Upper lobe of left lung (tissue), 6 donors: ENCODE measurements around the gene DMXL2. TPM values are rescaled to one million over a fixed set of nuclear protein-coding genes. Genes with fewer than 3 reads are reported as not detected.
A peak's percentile ranks its signal among the peaks of the same experiment; 100 is the strongest.

Experiments used
- ATAC-seq, 2 donors: fragments of 200-7000 bp; cut with Tn5 transposase; one replicate each; pipeline ENCODE4 v1.9.1; 2022; ENCODE audit warnings: mild to moderate bottlenecking in 2 of 2, moderate library complexity in 2 of 2; ENCODE audit not compliant: low FRiP score in 2 of 2
- DNase-seq, 2 donors: peaks; one replicate each; pipeline ENCODE4 v3.0.0-alpha.2; 2019 to 2020
- H3K27ac ChIP-seq, 4 donors: fragments of 200-600 bp; sonication (generic); one replicate each; pipeline ENCODE4 v1.5.1; 2016 to 2019
- H3K27me3 ChIP-seq, 4 donors: fragments of 200-600 bp; sonication (generic); one replicate each; pipeline ENCODE4 v1.5.1; 2017 to 2019
- H3K36me3 ChIP-seq, 4 donors: fragments of 200-600 bp; sonication (generic); one replicate each; pipeline ENCODE4 v1.5.1; 2016 to 2019
- H3K4me1 ChIP-seq, 4 donors: fragments of 200-600 bp; sonication (generic); one replicate each; pipeline ENCODE4 v1.5.1; 2018 to 2019
- H3K4me3 ChIP-seq, 4 donors: fragments of 200-600 bp; sonication (generic); one replicate each; pipeline ENCODE4 v1.5.1; 2017 to 2019; ENCODE audit warnings: mild to moderate bottlenecking in 2 of 4, moderate library complexity in 1 of 4
- H3K9me3 ChIP-seq, 4 donors: fragments of 200-600 bp; sonication (generic); one replicate each; pipeline ENCODE4 v1.5.1; 2018 to 2019
- EP300 ChIP-seq, 4 donors: sonication (generic); formaldehyde crosslinking; IDR thresholded peaks; one replicate each; pipeline ENCODE4 v1.5.1; 2017; ENCODE audit warnings: antibody characterized with exemption in 4 of 4, control low read depth in 2 of 4
- POLR2A ChIP-seq, 4 donors: fragments of 450-650 bp; IDR thresholded peaks; one replicate each; pipeline ENCODE4 v1.5.1; 2016 to 2017; ENCODE audit warnings: antibody characterized with exemption in 4 of 4, mild to moderate bottlenecking in 2 of 4
- POLR2AphosphoS5 ChIP-seq, 2 donors: sonication (generic); formaldehyde crosslinking; IDR thresholded peaks; one replicate each; pipeline ENCODE4 v1.5.1; 2017; ENCODE audit warnings: antibody characterized with exemption in 2 of 2
- WGBS, 2 donors: methylation state at CpG; one replicate each; pipeline ENCODE4 v1.1.5; 2017 to 2018; 5-methylcytosine and 5-hydroxymethylcytosine counted together
- total RNA-seq, 6 donors: library from RNA; depleted of rRNA in 4 of 6; stranded (reverse); fragments of >200 nt in 4 of 6; gene quantifications; one replicate each; pipeline versions ENCODE4 v1.1.0 to v1.2.1, GENCODE V29; 2016 to 2021
- TF ChIP-seq, protein P1 (sequence below), 6 experiments: fragments of 450-650 bp in 4 of 6; fragments of 200-600 bp in 2 of 6; sonication (generic) in 2 of 6; IDR thresholded peaks; one replicate each; pipeline ENCODE4 v1.5.1; 2016 to 2019; ENCODE audit warnings: antibody characterized with exemption in 6 of 6
- donor health status: DM: no; HTN: no; CAD: no; lungs with moderate emphysema.
- donor health status: DM: no; HTN: yes; CAD: no; lungs with severe emphysema.

Gene DMXL2
- total RNA-seq, 6 donors from 2014 or later = 39.8 to 140 (median 58.1) TPM

DNA sequence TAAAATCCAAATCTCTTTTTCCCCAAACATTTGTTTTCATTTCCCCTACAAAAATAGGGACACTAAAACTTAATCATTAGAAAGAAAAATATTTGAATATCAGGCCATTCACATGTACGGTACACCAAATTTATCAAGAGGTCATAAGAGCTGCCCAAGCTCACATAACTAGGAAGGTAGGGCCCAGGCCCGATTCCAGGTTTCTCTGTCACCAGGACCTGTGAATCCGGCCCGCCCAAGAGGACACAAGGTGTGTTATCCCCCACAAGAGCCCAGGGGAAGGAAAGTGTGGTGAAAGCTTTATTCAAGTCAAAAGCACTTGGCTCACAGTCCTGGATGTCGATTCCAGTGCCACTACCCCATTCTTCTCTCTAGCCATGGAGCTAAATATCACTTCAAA lies 130.6 kb downstream of the DMXL2 start:
- no peak overlapping the region for H3K4me3 ChIP-seq
- DNase-seq (no peak), ATAC-seq (no peak)
- WGBS, 2 donors = 91 to 95% methylated on average over 5 of the region's 5 CpGs
- H3K27me3 ChIP-seq = no peaks in the 10 kb centered on the region
- TF ChIP-seq POLR2AphosphoS5 (IDR thresholded peaks at IDR 0.05) (no peak), EP300 (IDR thresholded peaks at IDR 0.05) (no peak), POLR2A (IDR thresholded peaks at IDR 0.05) (no peak)
- H3K27ac ChIP-seq = no peak overlapping the region
- peaks cover 0 to 3% (median 0%) of the 10 kb centered on the region in 4 donors for H3K4me1 ChIP-seq
- H3K9me3 ChIP-seq = no peaks in the 10 kb centered on the region
- peaks cover 0 to 24% (median 7%) of the 10 kb centered on the region in 4 donors for H3K36me3 ChIP-seq

DNA sequence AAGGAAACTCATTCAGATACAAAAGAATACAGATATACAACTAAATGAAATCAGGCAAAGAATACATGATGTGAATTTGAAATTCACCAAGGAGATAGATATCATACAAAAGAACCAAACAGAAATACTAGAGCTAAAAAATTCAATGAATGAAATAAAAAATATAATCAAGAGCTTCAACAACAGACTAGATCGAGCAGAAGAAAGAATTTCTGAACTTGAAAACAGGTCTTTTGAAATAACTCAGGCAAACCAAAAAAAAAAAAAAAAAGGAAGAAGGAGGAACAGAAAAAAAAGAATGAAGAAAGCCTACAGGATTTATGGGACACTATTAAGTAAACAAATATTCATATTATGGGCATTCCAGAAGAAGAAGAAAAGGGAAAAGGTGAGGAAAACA lies 137.8 kb downstream of the DMXL2 start:
- H3K36me3 ChIP-seq = peaks cover 0 to 54% (median 13%) of the 10 kb centered on the region in 4 donors
- TF ChIP-seq POLR2AphosphoS5 (IDR thresholded peaks at IDR 0.05) = no peak
- no peak for TF ChIP-seq EP300 (IDR thresholded peaks at IDR 0.05)
- TF ChIP-seq, protein P1, sequence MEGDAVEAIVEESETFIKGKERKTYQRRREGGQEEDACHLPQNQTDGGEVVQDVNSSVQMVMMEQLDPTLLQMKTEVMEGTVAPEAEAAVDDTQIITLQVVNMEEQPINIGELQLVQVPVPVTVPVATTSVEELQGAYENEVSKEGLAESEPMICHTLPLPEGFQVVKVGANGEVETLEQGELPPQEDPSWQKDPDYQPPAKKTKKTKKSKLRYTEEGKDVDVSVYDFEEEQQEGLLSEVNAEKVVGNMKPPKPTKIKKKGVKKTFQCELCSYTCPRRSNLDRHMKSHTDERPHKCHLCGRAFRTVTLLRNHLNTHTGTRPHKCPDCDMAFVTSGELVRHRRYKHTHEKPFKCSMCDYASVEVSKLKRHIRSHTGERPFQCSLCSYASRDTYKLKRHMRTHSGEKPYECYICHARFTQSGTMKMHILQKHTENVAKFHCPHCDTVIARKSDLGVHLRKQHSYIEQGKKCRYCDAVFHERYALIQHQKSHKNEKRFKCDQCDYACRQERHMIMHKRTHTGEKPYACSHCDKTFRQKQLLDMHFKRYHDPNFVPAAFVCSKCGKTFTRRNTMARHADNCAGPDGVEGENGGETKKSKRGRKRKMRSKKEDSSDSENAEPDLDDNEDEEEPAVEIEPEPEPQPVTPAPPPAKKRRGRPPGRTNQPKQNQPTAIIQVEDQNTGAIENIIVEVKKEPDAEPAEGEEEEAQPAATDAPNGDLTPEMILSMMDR (IDR thresholded peaks at IDR 0.05) = no peak
- no peak for TF ChIP-seq POLR2A (IDR thresholded peaks at IDR 0.05)
- H3K27ac ChIP-seq = no peak overlapping the region
- ATAC-seq (no peak), DNase-seq (no peak)
- peaks cover 0 to 17% (median 8%) of the 10 kb centered on the region in 4 donors for H3K9me3 ChIP-seq
- no peaks in the 10 kb centered on the region for H3K4me1 ChIP-seq
- no peaks in the 10 kb centered on the region for H3K27me3 ChIP-seq
- H3K4me3 ChIP-seq = no peak overlapping the region
- 79 to 85% methylated on average over 1 of the region's 1 CpG for WGBS, 2 donors

DNA sequence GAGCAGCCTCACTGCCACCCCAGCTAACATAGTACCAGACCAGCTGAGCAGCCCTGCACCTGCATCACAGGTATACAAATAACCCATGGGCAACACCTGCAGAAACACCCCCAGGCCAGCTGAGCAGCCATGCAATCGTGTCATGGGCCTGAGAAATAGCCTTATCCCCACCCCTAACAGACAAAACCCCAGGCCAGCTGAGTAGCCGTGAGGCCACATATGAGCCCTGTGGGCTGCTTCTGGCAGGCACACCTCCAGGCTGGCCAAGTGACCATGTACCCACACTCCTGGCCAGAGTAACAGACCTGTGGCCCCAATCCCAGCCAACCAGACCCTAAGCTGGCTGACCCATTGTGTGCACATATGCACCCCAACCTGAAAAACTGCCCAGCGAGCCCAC lies 138.6 kb downstream of the DMXL2 start:
- ATAC-seq = peak in 1 of 2 donors; percentile 23
- no peaks in the 10 kb centered on the region for H3K27me3 ChIP-seq
- no peak overlapping the region for H3K27ac ChIP-seq
- no peak for TF ChIP-seq POLR2AphosphoS5 (IDR thresholded peaks at IDR 0.05)
- TF ChIP-seq, protein P1 (IDR thresholded peaks at IDR 0.05) = no peak
- TF ChIP-seq POLR2A (IDR thresholded peaks at IDR 0.05) = no peak
- no peak for TF ChIP-seq EP300 (IDR thresholded peaks at IDR 0.05)
- peaks cover 0 to 17% (median 8%) of the 10 kb centered on the region in 4 donors for H3K9me3 ChIP-seq
- H3K4me3 ChIP-seq = no peak overlapping the region
- WGBS, 2 donors = 78 to 100% methylated on average over 1 to 2 of the region's 3 CpGs
- H3K36me3 ChIP-seq = peaks cover 0 to 50% (median 13%) of the 10 kb centered on the region in 4 donors
- no peak for DNase-seq
- H3K4me1 ChIP-seq = no peaks in the 10 kb centered on the region

DNA sequence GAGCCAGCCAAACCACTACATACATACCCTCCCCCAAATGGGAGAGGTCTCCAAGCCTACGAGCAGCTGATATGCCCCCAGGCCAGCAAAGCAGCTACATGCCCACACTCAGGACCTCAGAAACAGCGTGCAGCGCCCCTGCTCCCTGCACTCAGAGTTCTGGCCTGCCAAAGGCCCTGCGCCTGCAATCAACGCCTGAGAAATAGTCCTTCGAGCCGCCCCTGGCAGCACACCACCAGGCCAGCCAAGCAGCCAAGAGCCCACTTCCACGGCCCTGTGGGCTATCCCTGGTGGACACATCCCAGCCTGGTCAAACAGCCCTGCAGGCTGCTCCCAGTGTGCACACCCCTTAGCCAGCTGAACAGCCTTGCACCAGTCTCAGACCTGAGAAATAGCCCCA lies 139.1 kb downstream of the DMXL2 start:
- 100% methylated on average over 6 of the region's 8 CpGs; no CpG with 5 or more reads in 1 of the 2 donors for WGBS, 2 donors
- ATAC-seq (peak in 1 of 2 donors; percentile 12), DNase-seq (peak in 1 of 2 donors; percentile 33)
- Histone ChIP-seq H3K27ac (no peak overlapping the region), H3K4me3 (no peak overlapping the region), H3K4me1 (no peaks in the 10 kb centered on the region), H3K36me3 (peaks cover 0 to 47% (median 12%) of the 10 kb centered on the region in 4 donors), H3K9me3 (peaks cover 0 to 17% (median 8%) of the 10 kb centered on the region in 4 donors), H3K27me3 (no peaks in the 10 kb centered on the region)
- TF ChIP-seq EP300 (IDR thresholded peaks at IDR 0.05) (no peak), POLR2A (IDR thresholded peaks at IDR 0.05) (no peak), POLR2AphosphoS5 (IDR thresholded peaks at IDR 0.05) (no peak)
- TF ChIP-seq, protein P1 (IDR thresholded peaks at IDR 0.05) = no peak

DNA sequence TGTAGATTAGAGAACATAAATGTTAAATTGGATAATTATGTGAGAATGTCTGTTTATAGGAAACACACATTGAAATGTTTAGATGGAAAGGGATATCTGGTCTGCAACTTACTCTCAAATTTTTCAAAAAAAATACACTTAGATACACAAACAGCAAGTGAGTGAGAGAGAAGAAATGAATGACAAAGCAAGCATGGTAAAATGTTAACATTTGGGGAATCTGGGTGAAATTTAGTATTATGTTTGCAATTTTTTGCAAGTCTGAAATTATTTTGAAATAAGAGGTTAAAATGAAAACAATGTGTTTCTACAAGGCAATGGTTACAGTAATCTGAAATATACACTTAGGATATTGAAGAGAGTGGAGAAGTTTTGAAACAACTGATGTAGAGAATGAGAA lies 146.8 kb downstream of the DMXL2 start:
- Histone ChIP-seq H3K4me1 (no peaks in the 10 kb centered on the region), H3K9me3 (no peaks in the 10 kb centered on the region), H3K4me3 (no peak overlapping the region), H3K36me3 (peaks cover 0 to 31% (median 7%) of the 10 kb centered on the region in 4 donors), H3K27me3 (no peaks in the 10 kb centered on the region), H3K27ac (no peak overlapping the region)
- ATAC-seq = no peak
- no peak for DNase-seq
- no peak for TF ChIP-seq POLR2AphosphoS5 (IDR thresholded peaks at IDR 0.05)
- TF ChIP-seq, protein P1 (IDR thresholded peaks at IDR 0.05) = no peak
- TF ChIP-seq EP300 (IDR thresholded peaks at IDR 0.05) = no peak
- TF ChIP-seq POLR2A (IDR thresholded peaks at IDR 0.05) = no peak
